IPS-NIHi11 (cell line): ENCODE results near the gene MCM8.

ENCODE experiments used
- DNase-seq: peaks from one replicate; pipeline ENCODE4 v3.0.0; 2012; ENCODE audit warnings: mixed read lengths, low spot score

The MCM8 gene

DNA sequence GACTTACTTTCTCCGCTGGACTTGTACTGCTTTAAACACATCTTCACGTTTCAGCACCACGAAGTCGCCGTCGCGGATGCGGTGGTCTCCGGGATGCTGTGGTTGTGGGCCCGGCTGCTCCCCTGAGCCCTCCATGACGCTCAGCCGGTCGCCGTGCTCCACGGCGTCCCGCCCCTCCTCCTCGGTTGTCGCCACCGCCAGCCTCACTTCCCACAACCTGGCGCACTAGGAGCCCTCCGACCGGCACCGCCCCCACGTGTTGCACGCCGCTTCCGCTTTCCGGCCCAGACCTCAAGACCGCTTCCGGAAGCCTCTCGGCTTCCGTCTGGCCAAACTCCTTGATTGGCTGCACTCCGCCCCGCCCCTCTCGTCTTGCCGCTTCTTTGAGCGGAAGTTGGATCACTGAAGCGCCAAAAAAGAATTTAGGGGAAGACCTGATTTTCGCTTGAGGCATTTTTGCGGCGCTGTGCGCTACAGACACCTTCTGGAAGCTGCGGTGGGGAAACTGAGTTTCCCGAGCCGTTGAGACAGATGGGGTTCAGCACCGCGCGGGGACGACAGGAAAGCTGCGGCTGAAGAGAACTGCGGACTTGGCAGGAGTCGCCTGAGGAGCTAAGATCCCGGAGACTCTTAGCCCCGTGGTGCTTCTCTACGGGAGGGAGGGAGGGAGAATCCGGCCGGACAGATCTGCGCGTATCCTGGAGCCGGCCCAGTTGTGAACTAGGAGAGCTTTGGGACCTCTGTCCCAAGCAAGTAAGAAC is at the start of gene MCM8, which contains the start of gene TRMT6:
Gene MCM8, plus strand, starts transcription at position 382 of the 761 bp plus-strand sequence. CDS start 1,364 bp downstream, outside the sequence.
Gene TRMT6, minus strand, starts transcription at position 263 of the 761 bp plus-strand sequence. Its CDS starts 128 bp downstream, at position 135.
- DNase-seq, result peak; percentile 96

DNA sequence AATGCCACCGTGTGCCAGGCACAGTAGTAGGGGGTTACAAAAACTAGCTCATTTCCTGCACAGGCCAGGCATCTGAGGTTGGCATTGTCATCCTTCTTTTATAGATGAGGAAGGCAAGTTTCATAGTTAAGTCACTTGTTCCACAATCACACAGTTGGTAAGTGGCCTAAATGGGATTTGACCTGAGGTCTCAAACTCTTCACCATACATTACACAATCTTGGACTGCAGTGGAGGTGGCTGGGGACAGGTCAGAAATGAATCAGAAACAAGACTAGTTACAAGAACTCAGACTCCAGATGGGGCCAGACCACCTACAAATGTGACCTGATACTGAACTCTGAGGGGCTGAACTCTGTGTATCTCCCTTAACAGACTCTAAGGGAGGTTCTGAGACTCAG is 49.5 kb upstream of the MCM8 start:
- no peak for DNase-seq

DNA sequence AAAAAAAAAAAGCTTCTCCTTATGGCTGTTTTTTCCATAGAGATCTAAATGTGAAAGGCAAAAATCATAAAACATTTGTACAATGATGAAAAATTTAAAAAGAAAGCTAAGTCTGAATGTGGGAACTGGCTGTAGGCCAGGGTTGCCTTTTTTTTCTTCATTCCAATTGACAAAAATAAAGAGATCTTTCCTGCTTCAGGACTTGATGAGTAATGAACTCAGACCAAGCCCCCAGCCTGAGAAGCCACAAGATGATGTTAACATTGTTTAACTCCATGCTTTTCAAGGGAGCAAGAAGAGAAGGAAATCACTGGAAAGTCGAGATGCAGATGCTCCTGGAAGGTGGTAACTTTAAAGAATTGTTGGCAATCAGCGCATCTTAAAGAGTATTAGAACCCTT is 41.5 kb upstream of the MCM8 start:
- no peak for DNase-seq

DNA sequence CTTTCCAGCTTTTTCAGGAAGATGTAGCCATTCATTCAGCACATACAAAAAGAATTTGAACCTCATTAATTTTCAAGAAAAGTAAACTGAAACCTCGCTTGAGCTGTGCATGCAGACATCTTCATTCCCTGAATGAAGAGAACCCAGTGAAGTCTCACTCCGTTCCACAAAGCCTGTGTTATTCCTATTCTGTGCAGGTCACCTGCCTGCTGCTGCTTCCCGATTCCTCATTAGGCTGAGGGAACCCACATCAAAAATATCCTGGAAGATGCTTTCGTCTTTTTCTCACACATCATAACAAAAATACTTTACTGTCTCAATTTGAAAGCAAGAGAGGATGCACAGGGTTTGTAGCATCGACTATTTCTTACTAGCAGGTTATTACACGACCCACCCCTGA is 40.3 kb upstream of the MCM8 start:
- DNase-seq, result no peak

DNA sequence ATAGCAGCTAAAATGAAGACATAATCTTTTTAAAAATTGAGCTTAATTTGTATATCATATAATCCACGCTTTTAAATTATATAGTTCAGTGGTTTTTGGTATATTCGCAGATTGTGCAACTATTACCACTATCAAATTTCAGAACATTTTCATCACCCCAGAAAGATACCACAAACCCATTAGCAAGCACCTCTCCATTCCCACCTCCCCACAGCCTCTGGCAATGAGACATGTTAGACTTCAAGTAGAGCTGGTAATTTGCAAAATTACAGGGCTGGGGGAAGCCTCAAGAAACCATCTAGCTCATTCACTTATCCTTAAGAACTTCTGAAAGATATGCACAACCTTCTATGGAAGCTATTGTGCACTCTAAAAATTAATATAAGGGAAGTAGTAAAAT is 37.3 kb upstream of the MCM8 start:
- DNase-seq, result no peak

DNA sequence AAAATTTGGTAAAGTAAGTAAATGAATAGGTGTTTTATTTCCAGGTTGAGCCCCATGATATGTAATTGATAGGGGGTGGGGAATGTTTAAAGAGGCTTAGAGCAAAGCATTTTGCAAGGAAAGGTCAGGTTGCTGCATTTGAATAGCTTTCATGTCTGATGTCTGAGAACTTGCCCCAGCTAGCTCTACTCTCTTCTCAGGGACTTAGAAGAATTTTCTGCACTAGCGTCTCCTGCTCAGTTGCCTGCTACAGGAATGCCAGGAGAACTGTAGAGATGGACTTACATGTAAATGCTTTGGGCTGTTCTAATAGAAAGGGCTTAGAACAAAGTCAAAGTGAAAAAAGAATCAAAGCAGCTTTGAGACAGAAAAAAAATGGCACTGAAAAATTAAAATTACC is 35.6 kb upstream of the MCM8 start:
- no peak for DNase-seq

DNA sequence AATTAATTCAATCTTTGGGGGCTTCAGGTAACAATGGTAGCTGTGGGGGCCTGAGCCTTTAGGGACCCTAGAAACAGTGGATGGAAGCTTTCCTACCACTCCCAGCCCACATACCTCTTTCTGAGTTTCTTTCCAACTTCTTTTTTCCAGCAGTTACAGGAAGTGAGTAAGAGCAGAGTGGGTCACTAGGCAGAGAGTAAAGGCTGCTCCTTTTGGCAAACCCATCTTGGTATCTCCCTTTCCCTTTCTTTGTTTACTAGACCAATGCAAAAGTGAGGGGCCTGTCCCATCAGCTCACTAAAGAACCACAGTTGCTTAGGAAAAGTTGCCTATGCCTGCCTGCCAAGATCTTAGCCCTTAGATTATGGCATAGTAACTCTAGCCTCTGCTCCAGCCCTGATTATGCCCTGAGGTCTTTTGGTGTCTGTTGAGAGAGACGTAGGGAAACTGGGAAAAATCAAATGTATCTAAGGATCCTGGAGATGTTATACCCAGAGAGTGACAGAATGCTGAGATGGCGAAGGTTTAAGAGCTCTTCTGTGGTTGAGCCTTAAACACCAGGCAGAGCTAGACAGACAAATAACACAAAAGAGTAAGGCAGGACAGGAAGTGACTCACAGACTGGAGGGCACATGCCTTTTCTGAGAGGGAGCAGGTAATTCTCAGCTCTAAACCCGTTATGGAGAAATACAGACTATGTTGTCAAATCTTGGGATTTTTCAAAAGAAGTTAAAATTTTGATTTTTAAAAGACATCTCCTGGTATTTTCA is 31.4 kb upstream of the MCM8 start:
- DNase-seq, result peak; percentile 22

DNA sequence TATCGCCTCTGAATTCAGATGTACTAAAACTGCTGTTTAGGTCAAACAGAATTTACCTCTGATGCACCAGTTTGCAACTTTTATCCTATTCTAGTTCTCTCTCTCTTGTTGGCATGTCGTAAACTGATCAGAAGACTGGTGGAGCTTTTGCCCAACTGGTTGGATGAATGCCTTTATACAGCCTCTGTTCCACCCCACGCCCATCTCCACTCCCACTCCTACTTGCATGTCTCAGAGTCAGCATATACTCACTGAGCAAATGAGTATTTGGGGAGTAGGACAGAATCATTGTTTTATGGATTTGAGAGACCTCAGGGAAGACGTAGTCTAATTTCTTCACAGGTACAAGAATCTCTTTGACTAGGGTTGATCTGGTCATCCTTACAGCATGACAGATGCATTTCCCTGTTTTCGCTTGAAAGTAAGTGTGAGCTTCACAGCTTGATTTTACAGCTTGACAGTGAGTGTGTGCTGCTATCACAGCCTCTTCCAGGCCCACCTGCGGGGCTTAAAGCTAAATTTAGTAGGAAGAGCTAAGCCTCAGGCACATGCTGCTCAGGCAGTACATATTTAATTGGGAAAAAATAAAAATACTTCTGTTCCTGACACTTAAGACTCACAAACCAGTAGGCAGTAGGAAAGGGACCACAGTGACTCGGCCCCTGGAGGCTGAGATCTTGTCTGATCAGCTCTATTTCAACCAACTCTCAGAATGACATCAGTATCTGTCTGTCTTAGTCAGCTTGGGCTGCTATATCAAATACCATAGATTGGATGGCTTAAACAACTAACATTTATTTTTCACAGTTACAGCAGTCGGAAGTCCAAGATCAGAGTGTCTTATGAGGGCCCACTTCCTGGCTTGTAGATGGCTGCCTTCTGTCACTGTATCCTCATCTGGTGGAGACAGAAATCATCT is 30.6 kb upstream of the MCM8 start:
- DNase-seq, result no peak

DNA sequence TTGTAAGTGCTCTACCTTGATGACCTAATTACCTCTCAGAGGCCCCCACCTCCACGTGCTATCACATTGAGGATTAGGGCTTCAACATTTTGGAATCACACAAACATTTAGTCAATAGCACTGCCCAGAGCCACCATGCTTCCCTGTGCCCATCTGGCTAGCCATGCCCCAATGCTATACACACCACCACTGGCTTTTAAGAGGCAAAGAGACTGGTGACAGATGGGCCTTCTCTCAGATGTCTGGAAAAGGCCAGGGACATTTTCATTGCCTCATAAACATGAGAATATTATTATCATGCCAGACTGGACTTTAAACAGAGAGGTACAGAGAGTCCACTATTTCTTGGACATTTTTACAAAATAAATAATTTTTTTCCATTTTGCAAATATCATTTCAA is 29.9 kb upstream of the MCM8 start:
- no peak for DNase-seq

DNA sequence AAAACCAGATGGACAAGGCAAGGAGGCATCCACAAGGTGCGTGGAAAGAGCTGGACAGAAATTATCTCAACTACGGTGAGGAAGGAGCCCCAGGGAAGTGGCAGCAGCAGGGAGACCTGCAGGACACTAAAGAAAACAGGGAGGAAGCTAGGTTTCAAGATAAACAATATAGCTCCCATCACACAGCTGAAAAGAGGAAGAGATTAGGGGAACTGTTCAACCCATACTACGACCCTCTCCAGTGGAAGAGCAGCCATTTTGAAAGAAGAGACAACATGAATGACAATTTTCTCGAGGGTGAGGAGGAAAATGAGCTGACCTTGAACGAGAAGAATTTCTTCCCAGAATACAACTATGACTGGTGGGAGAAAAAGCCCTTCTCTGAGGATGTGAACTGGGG is 27.0 kb upstream of the MCM8 start:
- DNase-seq, result no peak

DNA sequence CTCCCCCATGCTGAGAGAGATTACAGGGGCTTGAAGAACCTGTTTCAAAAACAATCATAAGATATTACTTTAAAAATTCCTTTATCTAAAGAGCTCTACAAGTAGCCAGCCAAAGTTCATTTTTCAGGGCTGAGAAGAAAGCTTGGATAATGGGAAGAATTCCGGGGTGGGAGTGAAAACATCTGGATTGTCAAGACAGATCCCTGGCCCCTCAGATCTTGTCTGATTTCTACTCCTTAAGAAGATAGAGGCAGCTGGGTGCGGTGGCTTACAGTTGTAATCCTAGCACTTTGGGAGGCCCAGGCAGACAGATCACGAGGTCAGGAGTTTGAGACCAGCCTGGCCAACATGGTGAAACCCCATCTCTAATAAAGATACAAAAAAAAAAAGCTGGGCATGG is 24.9 kb upstream of the MCM8 start:
- no peak for DNase-seq

DNA sequence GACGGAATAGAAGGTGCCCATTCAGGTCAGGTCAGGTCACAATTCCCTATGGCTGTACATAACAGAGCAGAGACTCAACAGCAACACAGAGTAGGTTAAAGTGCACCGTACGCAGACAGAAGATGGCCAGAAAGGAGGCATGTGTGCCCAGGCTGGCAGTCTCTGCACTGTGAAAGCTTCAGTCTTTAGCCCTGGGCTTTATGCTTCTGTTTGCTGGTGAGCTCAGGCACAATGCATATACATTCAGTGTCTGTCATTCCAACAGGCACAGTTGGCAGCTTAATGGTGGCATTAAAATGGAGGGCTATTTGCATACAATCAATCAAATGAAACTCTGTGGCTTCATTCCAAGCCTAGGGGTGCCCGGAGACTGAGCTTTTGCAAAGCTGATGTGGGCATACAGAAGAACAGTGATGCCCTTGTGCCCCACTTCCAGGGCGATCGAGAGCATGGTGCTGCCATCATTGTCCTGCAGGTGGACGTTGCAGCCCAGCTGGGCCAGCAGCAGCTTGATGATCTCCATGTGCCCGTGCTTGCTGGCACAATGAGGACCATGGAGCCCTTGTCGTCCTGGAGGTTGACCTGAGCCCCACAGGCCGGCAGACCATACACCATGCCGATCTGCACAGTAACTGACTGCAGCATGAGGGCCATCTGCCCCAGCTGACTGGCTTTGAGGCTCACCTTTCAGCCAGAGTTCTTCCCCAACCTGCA is 22.5 kb upstream of the MCM8 start:
- DNase-seq, result no peak

DNA sequence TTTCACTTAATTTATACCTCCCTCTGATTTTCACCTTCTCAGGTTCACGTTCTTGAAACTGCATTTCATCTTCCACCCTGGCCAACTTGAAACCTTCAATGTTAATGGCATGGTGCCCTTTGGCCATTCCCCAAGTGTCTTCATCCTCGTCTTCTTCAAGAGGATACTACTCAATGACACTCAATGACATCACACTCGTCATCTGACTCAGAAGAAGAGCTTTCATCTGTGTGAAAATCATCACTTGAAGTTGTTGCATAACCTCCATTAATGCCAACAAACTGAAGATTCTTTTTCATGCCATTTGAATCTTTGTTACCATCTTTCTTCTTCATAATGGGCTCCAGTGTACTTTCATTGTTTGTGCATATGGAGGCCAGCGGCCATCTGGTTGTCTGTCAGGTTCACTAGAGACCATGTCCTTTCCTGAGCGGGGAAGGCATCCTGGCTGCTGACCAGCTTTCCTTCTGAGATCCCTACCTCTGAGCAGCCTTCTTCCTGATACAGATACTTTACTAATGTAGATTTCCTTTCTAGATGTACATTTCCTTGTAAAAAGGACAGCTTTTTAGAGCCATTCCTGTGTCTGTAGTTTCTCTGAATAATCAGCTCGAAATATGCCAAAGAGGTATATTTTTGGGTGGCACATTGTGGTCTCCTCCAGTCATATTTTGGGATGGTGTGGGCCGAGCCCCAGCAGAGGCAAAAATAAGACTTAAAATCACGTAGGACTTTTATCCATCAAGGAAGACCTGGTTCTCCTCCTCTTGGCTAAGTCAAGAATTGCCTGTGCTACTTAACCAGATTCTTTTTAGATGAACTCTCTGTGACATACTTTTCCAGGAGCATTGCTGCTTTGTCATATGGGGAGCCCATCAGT is 21.4 kb upstream of the MCM8 start:
- no peak for DNase-seq

DNA sequence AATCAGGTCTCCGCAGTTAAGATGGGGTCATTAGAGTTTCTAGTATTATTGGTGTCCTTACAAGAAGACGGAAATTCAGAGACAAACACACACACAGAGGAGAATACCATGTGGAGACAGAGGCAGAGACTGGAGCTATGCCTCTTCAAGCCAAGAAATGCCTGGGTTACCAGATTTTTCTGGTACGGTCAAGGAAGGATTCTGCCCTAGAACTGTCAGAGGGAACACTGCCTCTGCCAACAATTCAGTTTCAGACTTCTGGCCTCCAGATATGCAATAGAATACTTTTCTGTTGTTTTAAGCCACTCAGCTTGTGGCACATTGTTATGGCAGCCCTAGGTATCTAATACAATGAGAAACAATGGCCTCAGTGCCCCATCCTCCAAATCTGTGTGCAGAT is 19.0 kb upstream of the MCM8 start:
- no peak for DNase-seq

DNA sequence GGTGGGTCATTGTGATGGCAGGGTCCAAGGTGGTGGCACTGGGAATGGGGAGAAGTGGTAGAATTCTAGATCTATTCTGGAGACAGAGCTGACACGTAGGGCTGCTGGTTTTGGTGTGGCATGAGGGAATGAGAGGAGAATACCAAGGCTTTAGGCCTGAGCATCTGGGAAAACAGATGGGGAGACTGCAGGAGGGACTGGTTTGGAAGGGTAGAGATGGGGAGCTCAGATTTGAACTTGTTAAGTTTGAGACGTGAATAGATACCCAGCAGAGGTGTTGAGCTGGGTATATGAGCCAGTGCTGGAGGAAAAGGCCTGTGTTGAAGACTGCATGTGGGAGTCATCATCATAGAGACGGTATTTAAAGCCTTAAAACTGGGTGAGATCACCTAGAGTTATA is 17.7 kb upstream of the MCM8 start:
- DNase-seq, result no peak

DNA sequence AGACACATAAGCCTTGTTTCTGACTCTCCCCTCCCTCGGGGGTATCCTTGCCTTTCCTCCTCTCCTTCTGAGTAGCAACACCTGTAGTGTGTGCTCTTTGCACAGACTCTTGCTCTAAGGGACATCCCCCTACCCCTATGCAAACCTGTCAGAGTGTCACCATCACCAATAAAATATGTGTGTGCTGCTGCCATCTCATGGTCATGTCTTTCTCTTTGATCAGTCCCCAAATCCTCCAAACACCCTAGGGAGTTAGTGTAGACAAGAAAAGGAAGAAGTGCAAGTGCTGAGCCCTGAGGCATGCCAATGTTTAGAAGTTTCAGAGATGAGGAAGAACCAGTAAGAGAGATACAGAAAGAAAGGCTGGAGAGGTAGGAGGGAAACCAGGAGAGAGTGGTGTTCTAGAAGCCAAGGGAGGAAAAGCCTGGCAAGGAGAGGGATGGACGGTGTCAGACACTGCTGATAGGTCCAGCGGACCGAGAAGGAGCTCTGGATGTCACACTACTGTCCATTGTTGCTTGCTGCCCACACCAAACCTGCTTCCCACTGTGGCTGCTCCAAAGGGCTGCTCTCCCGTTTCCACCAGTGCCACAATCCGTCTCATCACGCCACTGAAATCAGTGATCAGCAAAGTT is 16.5 kb upstream of the MCM8 start:
- peak; percentile 33 for DNase-seq

DNA sequence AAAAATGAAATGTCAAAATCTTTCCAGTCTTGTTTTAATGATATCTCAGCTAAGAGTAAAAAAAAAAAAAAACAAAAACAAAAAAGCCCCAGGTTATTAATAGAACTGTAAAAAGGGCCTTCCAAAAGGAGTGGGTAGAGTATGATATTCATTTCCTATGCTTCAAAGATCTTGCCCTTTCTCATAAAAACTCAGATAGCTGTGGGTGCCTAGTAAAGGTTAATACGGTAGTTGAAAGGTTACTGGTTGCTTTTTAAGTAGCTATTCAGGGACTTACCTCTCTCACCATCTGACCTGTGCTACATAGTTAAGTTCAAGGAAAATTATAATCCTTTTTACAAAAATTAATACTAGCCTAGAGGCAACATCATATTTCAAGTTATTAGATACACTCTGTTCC is 15.1 kb upstream of the MCM8 start:
- DNase-seq, result no peak

DNA sequence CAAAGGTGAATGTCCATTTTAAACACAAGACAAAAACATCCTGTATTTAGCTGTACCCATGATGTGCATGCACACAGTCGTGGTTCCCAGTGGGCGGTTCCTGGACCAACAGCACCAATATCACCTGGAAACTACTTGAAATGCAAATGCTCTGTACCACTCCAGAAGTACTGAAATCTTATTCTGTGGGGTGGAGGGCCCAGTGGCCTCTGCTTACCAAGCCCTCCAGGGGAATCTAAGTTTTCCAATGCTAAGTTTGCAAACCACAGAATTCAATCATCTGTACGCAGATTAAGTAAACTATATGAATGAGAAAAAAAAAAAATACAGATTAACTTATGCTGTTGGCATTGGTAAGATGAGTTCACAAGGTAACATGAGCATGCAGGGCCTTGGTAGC is 14.2 kb upstream of the MCM8 start:
- no peak for DNase-seq

DNA sequence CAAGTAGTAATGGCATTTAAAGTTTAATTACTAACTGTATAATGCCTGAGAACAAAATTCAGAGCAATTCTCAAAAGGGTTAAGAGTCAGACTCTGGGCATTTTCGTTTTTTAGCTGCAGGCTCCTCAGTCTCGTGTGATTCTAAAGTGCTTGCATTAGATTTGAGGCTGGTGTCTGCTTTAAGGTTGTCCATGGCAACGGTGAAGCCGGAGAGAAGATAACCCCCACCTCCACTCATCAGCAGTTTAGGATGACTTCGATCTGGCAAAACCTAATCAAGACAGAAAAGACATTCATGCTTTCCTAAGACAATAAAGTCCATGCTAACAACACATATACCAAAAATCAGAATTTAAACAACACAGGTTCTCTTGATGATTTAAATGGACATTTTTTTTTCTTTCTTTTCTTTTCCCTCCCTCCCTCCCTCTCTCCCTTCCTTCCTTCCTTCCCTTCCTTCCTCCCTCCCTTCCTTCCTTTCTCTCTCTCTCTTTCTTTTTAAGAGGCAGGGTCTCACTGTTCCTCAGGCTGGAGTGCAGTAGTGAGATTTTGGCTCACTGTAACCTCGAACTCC is 11.9 kb upstream of the MCM8 start:
- no peak for DNase-seq

DNA sequence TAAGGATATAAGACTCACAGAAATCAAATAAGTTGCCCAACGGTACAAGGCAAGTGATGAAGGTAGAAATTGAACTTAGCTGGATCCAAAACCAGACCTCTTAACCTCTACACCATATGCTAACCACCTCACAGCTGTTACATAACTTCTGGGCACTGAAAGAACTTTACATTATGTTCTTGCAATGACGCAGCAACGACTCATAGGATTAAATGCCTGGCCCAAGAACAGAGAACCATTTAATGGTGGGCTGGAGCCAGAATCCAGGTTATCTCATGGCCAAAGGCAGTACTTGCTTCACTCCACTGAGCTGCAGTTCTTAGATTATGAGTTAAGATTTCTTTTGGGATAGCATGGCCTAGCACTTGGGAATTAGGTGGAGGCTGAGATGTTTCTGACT is 4.5 kb upstream of the MCM8 start:
- no peak for DNase-seq
